ENCODE data around the gene ASIP. TPM values are rescaled to one million over a fixed set of nuclear protein-coding genes. Genes with fewer than 3 reads are reported as not detected.

The ASIP gene
- total RNA-seq, 1 experiment from 2014 or later = not detected

DNA sequence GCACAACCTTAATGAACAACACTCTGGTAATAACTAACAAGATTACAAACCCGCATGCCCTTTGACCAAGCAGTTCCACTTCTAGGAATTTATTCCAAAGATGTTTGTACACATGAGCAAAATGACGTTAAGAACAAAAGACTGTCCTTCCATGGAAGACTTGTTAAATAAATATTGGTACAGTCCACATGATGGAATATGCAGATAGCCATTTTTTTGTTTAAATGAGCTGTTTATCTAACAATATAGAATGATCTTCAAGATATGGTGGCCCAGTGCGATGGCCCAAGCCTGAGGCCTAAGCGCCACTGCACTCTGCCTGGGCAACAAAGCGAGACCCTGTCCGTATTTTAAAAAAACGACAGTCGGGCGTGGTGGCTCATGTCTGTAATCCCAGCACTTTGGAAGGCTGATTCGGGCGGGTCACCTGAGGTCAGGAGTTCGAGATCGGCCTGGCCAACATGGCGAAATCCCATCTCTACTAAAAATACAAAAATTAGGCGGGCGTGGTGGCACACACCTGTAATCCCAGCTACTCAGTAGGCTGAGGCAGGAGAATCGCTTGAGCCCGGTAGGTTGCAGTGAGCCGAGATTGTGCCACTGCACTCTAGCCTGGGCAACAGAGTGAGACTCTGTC is 69.4 kb downstream of the ASIP start:
- Mint-ChIP-seq H3K27ac (no peak overlapping the region), H3K4me3 (peak overlapping the region; percentile 60 to 85), H3K4me1 (peaks cover 6 to 10% of the 10 kb centered on the region in 2 experiments; a peak in 3 of 4 replicates), H3K27me3 (ENCODE audit: low read depth) (peaks cover 25% of the 10 kb centered on the region), H3K36me3 (ENCODE audit: insufficient read depth in 1 of 3, low read depth in 3 of 3) (no peaks in the 10 kb centered on the region), H3K9me3 (no peaks in the 10 kb centered on the region)
- WGBS (ENCODE audit: extremely low coverage, insufficient read length, low lambda C conversion rate) = no CpG with 5 or more reads among the region's 19 CpGs
- Histone ChIP-seq H3K23ac (ENCODE audit: insufficient read length, low read depth, low read length) (no peak overlapping the region), H4K5ac (ENCODE audit: insufficient read length, low read depth, low read length) (no peak overlapping the region), H2BK12ac (ENCODE audit: insufficient read length, low read depth, low read length) (no peak overlapping the region), H3K79me2 (ENCODE audit: insufficient read depth, low read length) (no peaks in the 10 kb centered on the region), H2AK5ac (ENCODE audit: insufficient read length, low read length) (no peak overlapping the region), H2BK20ac (ENCODE audit: low read depth, low read length, poor library complexity, severe bottlenecking) (no peak overlapping the region), H3K4me2 (ENCODE audit: insufficient read depth, insufficient read length, low read length) (no peak overlapping the region), H3K4ac (ENCODE audit: low read depth, low read length) (no peak overlapping the region), H3K18ac (ENCODE audit: insufficient read length, low read depth, low read length) (no peak overlapping the region), H3K9ac (ENCODE audit: extremely low read depth, insufficient read length, low read length) (no peak overlapping the region), H4K91ac (ENCODE audit: insufficient read length, low read depth, low read length) (no peak overlapping the region), H2BK5ac (ENCODE audit: insufficient read length, low read length) (no peak overlapping the region), H3K56ac (ENCODE audit: insufficient read length, low read depth, low read length) (no peak overlapping the region), H3K14ac (ENCODE audit: insufficient read depth, low read length) (no peak overlapping the region), H2BK15ac (ENCODE audit: low read depth, low read length) (no peak overlapping the region), H4K8ac (replicated peaks; ENCODE audit: insufficient read length, low read depth, low read length) (no peak overlapping the region), H3K27ac (ENCODE audit: insufficient read length, low read depth, low read length) (no peak overlapping the region), H2AFZ (ENCODE audit: low read length) (no peak overlapping the region), H3K27me3 (ENCODE audit: insufficient read depth, low read length) (peaks cover 5% of the 10 kb centered on the region; the same call in 1 of the 2 replicates), H3K9me3 (ENCODE audit: control insufficient read depth, low read depth, low read length) (no peaks in the 10 kb centered on the region), H4K20me1 (ENCODE audit: control insufficient read depth, insufficient read depth, insufficient read length) (no peaks in the 10 kb centered on the region), H3T11ph (ENCODE audit: low read length) (no peak overlapping the region), H3K23me2 (ENCODE audit: insufficient read length, low read depth, low read length, poor library complexity, severe bottlenecking) (peaks cover 14% of the 10 kb centered on the region), H2BK120ac (ENCODE audit: low read depth, low read length, poor library complexity, severe bottlenecking) (no peak overlapping the region), H3K79me1 (ENCODE audit: insufficient read depth, low read depth, low read length, poor library complexity, severe bottlenecking) (no peaks in the 10 kb centered on the region), H3K4me1 (ENCODE audit: insufficient read depth, low read length) (no peaks in the 10 kb centered on the region)
- no peak for DNase-seq
- TF ChIP-seq, protein P1, sequence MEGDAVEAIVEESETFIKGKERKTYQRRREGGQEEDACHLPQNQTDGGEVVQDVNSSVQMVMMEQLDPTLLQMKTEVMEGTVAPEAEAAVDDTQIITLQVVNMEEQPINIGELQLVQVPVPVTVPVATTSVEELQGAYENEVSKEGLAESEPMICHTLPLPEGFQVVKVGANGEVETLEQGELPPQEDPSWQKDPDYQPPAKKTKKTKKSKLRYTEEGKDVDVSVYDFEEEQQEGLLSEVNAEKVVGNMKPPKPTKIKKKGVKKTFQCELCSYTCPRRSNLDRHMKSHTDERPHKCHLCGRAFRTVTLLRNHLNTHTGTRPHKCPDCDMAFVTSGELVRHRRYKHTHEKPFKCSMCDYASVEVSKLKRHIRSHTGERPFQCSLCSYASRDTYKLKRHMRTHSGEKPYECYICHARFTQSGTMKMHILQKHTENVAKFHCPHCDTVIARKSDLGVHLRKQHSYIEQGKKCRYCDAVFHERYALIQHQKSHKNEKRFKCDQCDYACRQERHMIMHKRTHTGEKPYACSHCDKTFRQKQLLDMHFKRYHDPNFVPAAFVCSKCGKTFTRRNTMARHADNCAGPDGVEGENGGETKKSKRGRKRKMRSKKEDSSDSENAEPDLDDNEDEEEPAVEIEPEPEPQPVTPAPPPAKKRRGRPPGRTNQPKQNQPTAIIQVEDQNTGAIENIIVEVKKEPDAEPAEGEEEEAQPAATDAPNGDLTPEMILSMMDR (conservative IDR thresholded peaks at IDR 0.05) = no peak

Data from H9 (cell line).